HFF-Myc (cell line): Measurements from ENCODE around the gene ECSIT.

ENCODE experiments used
- DNase-seq: peaks from one replicate; pipeline ENCODE4 v3.0.0-alpha.2; 2011; ENCODE audit warnings: low read depth; ENCODE audit errors: extremely low read depth
- H3K4me3 ChIP-seq: replicated peaks from 2 replicates; pipeline ENCODE4 v1.5.1; 2011; ENCODE audit warnings: low read depth, mild to moderate bottlenecking, control low read depth, low read length
- TF ChIP-seq, protein P1 (sequence below): IDR thresholded peaks from 2 replicates; pipeline ENCODE4 v1.5.1; 2012; ENCODE audit warnings: mild to moderate bottlenecking, low read depth, low read length, control low read depth; ENCODE audit errors: missing control alignments

Gene ECSIT

DNA sequence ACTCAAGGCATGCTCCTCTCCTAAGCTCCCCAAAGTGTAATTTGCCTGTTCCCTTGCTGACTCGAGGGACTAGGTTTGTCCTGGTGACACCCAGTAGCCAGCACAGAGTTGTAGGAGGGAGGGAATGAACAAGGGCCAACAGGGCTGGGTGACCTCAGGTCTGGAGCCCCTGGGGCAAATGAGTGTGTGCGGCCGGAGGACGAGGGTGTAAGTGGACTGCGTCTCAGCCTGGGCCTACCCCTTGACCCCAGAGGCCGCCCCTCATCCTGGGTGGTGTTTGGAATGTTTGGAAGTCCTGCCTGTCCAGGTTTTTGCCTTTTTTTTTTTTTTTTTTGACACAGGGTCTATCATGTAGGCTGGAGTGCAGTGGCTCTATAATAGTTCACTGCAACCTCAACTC, 22.0 kb downstream of the ECSIT start:
- TF ChIP-seq, protein P1, sequence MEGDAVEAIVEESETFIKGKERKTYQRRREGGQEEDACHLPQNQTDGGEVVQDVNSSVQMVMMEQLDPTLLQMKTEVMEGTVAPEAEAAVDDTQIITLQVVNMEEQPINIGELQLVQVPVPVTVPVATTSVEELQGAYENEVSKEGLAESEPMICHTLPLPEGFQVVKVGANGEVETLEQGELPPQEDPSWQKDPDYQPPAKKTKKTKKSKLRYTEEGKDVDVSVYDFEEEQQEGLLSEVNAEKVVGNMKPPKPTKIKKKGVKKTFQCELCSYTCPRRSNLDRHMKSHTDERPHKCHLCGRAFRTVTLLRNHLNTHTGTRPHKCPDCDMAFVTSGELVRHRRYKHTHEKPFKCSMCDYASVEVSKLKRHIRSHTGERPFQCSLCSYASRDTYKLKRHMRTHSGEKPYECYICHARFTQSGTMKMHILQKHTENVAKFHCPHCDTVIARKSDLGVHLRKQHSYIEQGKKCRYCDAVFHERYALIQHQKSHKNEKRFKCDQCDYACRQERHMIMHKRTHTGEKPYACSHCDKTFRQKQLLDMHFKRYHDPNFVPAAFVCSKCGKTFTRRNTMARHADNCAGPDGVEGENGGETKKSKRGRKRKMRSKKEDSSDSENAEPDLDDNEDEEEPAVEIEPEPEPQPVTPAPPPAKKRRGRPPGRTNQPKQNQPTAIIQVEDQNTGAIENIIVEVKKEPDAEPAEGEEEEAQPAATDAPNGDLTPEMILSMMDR, result no peak
- H3K4me3 ChIP-seq, result no peak overlapping the region
- DNase-seq, result no peak

DNA sequence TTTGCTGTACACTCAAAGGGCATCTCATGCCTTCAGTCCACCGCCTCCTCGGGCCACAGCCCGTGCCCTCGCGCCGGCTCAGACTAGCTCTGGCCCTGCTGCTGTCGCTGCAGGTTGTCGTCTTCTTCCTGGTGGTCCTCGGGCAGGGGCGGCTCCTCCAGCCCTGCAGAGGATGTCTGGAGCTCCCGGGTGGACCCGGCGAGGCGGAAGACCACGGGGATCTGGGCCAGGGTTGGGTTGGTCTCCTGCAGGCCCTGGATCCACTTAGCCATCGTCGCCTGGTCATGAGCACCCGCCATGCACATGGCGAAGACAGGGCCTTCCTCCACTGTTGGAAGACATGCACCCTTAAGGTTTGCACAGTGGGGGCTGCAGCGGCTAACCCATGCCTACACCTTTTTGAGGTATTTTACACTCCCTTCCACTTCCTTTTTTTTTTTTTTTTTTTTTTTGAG, 22.8 kb downstream of the ECSIT start:
- TF ChIP-seq, protein P1, result no peak
- no peak for DNase-seq
- H3K4me3 ChIP-seq, result peak overlapping the region; percentile 57

DNA sequence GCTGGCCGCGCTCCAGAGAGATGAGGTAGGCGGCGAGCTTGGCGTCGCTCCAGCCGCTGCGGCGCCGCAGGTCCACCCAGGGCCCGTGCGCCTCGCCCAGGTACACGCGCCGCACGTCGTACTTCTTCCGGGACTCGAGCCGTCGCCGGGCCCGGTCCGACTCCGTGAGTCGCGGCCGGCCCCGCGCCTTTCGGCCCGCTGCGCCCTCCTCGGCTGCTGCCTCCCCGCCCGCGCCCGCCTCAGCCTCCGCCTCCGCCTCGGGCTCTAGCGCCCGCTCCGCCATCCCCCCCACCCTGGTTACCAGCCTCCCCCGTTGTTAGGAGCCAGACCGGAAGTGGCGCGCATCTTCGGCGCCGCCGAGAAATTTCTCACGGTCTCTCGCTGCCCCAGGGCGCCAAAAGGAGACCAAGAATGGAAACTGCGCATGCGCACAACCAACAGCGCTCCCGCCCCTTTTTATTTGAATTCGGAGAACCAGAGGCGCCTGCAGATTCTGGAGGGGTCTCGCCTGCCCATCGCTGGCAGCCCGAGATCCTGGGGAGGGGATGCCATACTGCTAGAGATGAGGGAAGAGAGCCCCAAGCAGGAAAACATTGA, 23.3 kb downstream of the ECSIT start, which contains the start of gene ZNF653:
Gene ZNF653 (minus strand): TSS at position 336 of the 597 bp plus-strand sequence. CDS start 53 bp downstream, at position 283.
- peak within 1 kb of the TSS; percentile 57 for H3K4me3 ChIP-seq
- peak; percentile 85 for DNase-seq
- TF ChIP-seq, protein P1, result no peak

DNA sequence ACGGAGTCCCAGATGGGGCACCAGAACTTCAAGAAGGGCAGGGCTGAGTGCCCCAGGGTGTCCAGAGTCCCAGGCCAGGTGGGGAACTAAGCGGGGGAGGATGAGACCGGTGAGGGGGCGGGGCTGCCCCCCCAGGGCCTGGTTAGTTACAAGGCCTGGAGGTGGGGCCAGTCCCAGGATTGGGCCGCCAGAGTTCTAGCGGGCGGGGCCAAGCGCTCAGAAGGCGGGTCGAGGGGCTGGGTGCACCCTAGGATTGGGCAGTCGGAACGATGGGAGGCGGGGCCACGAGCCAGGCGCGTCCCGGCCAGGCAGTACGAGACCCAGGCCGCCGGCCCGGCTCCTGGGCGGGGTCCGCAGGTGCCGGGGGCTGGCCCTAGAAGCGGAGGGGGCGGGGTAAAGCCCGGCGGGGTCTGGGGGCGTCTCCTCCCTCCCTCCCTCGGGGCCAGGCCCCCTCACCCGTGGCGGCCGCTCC, 23.9 kb downstream of the ECSIT start:
- peak; percentile 69 for DNase-seq
- peak overlapping the region; percentile 57 for H3K4me3 ChIP-seq
- TF ChIP-seq, protein P1, result no peak

DNA sequence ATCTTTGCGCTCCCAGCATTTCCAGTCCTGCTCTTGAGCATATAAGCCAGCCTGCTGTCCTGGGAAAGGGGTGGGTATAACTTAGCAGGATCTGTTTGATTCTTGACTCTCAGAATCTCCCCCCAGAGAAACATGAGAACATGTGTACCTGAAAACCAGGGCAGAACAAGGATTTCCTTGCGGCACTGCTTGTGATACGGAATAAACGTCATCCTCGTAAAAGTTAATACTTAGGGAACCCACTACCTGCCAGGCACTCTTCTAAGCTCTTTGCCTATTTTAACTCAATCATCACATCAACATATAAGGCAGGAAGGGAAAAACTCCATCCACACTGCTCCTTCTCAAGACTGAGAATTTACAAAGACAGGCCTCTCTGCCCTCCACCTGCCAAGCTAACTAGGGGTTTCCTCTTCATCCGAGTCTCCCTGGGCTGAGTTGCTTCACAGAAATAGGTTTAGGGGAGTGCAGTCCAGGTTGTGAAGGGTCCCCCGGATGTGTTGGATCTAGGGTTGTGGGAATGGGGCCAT, 24.4 kb downstream of the ECSIT start:
- H3K4me3 ChIP-seq, result peak overlapping the region; percentile 57
- DNase-seq, result no peak
- TF ChIP-seq, protein P1, result no peak

DNA sequence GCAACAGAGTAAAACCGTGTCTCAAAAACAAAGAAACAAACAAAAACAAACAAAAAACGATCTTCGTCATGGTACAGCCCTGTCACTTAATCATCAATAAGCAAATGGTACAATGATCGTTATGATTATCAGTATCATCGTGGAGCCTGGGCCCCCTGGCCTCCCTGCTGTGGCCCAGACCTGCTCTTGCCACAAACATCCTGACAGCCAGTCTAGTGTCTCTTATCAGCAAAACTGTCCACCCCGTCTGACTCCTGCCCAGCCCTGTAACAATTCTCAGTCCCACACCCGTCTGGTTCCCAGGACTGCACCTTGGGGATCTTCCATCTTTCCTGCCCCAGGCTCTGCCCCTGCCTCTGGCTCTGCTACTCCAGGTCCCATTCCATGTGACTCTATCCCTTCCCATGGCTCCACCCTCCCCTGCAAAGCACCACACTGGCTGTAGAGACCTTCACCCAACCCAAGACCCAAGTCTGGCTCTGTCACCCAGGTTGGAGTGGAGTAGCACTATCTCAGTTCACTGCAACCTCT, 29.0 kb downstream of the ECSIT start:
- no peak for DNase-seq
- TF ChIP-seq, protein P1, result no peak
- no peak overlapping the region for H3K4me3 ChIP-seq
